ENCODE data around the gene TBC1D14. TPM values are rescaled to one million over a fixed set of nuclear protein-coding genes. Genes with fewer than 3 reads are reported as not detected.

The TBC1D14 gene
- total RNA-seq, 4 donors from 2014 or later, result 36.0 to 56.2 (median 41.4) TPM

Other genes starting within 250 kb of the TBC1D14 start
- gene S100P, start 215.9 kb upstream of the TBC1D14 start, total RNA-seq, result 1 to 10 TPM in 1 of 4 donors, not detected in 3; 1.2 TPM
- gene MRFAP1L1, start 200.0 kb upstream of the TBC1D14 start, total RNA-seq, result 10 to 100 TPM; 43.8 to 54.6 (median 46.9) TPM
- 10 to 100 TPM; 15.7 to 25.7 (median 22.3) TPM for gene BLOC1S4, start 193.7 kb upstream of the TBC1D14 start, total RNA-seq
- gene KIAA0232, start 127.1 kb upstream of the TBC1D14 start, total RNA-seq, result 10 to 100 TPM; 39.1 to 66.4 (median 60.4) TPM
- gene TADA2B, start 133.5 kb downstream of the TBC1D14 start, total RNA-seq, result 10 to 100 TPM; 55.4 to 70.2 (median 56.4) TPM
- gene GRPEL1, start 158.2 kb downstream of the TBC1D14 start, total RNA-seq, result 10 to 100 TPM; 28.8 to 58.0 (median 35.8) TPM

All from gastrocnemius medialis (tissue), 4 donors.